ENCODE measurements around the gene CAMK4.

DNA sequence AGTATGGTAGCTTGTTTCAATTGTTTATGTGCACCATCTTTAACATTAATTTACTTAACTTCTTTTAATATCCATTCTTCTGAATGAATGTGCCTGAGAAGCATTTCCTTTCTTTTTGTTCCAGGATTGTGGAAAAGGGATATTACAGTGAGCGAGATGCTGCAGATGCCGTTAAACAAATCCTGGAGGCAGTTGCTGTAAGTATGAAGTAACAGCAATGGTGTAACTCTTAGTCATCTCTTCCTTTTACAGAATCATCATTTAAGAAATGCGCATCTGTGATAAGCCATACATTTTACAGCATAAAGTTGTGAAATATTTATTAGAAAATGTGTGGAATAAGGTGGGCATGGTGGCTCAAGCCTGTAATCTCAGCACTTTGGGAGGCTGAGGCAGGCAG lies 170.4 kb downstream of the CAMK4 start:
- no peak for TF ChIP-seq SRSF9 (IDR thresholded peaks at IDR 0.05; ENCODE audit: borderline replicate concordance, low read depth, low read length)
- no peak for TF ChIP-seq PML (IDR thresholded peaks at IDR 0.05; ENCODE audit: low read length)
- TF ChIP-seq SIN3A (IDR thresholded peaks at IDR 0.05; ENCODE audit: borderline replicate concordance in 2 of 2, control insufficient read depth in 1 of 2, low read depth in 2 of 2, low read length in 2 of 2) = no peak
- TF ChIP-seq NR2C2 (CRISPR knock-in tag; IDR thresholded peaks at IDR 0.05) = no peak
- TF ChIP-seq NR2C2 (tag; IDR thresholded peaks at IDR 0.05) = no peak
- no peak for TF ChIP-seq DNMT1 (IDR thresholded peaks at IDR 0.05)
- no peak for TF ChIP-seq ZNF707 (CRISPR knock-in tag; conservative IDR thresholded peaks at IDR 0.05)
- no peak for TF ChIP-seq TCF7L2 (IDR thresholded peaks at IDR 0.05; ENCODE audit: low read depth, low read length)
- TF ChIP-seq, protein P1, sequence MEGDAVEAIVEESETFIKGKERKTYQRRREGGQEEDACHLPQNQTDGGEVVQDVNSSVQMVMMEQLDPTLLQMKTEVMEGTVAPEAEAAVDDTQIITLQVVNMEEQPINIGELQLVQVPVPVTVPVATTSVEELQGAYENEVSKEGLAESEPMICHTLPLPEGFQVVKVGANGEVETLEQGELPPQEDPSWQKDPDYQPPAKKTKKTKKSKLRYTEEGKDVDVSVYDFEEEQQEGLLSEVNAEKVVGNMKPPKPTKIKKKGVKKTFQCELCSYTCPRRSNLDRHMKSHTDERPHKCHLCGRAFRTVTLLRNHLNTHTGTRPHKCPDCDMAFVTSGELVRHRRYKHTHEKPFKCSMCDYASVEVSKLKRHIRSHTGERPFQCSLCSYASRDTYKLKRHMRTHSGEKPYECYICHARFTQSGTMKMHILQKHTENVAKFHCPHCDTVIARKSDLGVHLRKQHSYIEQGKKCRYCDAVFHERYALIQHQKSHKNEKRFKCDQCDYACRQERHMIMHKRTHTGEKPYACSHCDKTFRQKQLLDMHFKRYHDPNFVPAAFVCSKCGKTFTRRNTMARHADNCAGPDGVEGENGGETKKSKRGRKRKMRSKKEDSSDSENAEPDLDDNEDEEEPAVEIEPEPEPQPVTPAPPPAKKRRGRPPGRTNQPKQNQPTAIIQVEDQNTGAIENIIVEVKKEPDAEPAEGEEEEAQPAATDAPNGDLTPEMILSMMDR (IDR thresholded peaks at IDR 0.05 in 2 of 3, conservative IDR thresholded peaks at IDR 0.05 in 1 of 3; ENCODE audit: insufficient read depth in 2 of 3, low read depth in 1 of 3, low read length in 3 of 3) = no peak
- no peak for TF ChIP-seq ARNT (IDR thresholded peaks at IDR 0.05)
